RWPE1 (cell line): ENCODE results near the gene PRKRIP1.

ENCODE experiments used
- CTCF ChIA-PET: fragments of 350-600 bp; sonication (Branson Sonifier 250); formaldehyde crosslinking; extraction: SDS; loops from one replicate; lab custom pipeline; 2021; lab: Yijun Ruan, JAX
- POLR2A ChIA-PET: fragments of 400-600 bp; formaldehyde crosslinking; extraction: SDS; loops from one replicate; lab custom pipeline; 2020; ENCODE audit warnings: antibody characterized with exemption; ENCODE audit not compliant: low non-redundant PET; lab: Yijun Ruan, JAX
- DNase-seq: peaks from one replicate; pipeline ENCODE4 v3.0.0; 2012; ENCODE audit warnings: low spot score
- H3K27ac ChIP-seq: fragments of 450-650 bp; 2 replicates; pipeline ENCODE4 v1.5.1; 2017
- CTCF ChIP-seq: fragments of 450-650 bp; conservative IDR thresholded peaks from 2 replicates; pipeline ENCODE4 v1.5.1; 2017; ENCODE audit warnings: low read depth, mild to moderate bottlenecking

The PRKRIP1 gene

GRCh38 chr7:102387064-102387463 lies 9.1 kb upstream of the PRKRIP1 start:
- POLR2A ChIA-PET = no interaction called here
- TF ChIP-seq CTCF = no peak
- no peak overlapping the region for H3K27ac ChIP-seq
- DNase-seq = no peak
- CTCF ChIA-PET = no interaction called here

GRCh38 chr7:102389810-102390209 lies 6.4 kb upstream of the PRKRIP1 start:
- DNase-seq = no peak
- no peak for TF ChIP-seq CTCF
- POLR2A ChIA-PET = no interaction called here
- H3K27ac ChIP-seq = no peak overlapping the region
- CTCF ChIA-PET = interaction anchor here (0.7 to 1.6 kb wide), 5 partner anchors 15 to 113 kb away, joined by 3 to 7 read pairs (median 4); no protein-coding TSS in a partner anchor

DNA sequence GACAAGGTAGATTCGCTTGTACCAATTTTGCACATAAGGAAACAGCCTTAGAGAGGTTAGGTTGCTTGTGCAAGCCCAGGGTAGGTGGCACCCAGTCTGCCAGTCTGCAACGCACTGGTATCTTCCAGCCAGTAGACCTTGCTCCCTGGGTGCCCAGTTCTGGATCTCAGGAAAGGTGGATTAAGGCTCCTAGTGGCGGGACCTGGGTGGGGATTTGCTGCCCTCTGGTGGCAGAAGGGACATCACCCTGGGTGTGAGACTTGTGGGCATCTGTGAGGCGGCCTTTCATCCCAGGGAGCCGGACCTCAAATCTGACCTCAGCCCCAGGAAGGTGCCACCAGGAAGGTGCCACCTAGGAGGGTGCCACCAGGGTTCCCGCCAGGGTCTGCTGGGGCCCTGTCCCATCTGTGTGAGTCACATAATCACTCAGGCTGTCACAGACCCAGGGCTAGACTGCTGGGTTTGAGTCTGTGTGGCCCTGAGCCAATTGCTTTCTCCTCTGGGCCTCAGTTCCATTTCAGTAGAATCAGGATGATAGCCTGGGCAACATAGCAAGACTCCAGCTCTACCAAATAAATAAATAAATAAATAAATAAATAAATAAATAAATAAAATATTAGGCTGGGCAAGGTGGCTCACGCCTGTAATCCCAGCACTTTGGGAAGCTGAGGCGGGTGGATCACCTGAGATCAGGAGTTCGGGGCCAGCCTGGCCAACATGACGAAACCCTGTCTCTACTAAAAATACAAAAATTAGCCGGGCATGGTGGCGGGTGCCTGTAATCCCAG lies 5.3 kb upstream of the PRKRIP1 start:
- 0 out of 2 replicates have a peak overlapping the region, but pooled peaks have one; percentile 4 for H3K27ac ChIP-seq
- DNase-seq = peak; percentile 82
- CTCF ChIA-PET = interaction anchor here (0.6 to 1.6 kb wide), 6 partner anchors 19 to 113 kb away, joined by 3 to 7 read pairs (median 4); partner anchors contain the start of gene SH2B2
- TF ChIP-seq CTCF = peak; percentile 96
- POLR2A ChIA-PET = no interaction called here

- POLR2A ChIA-PET = no interaction called here
- CTCF ChIA-PET = interaction anchor here (1.6 kb wide), 1 partner anchor 113 kb away, joined by 7 read pairs; no protein-coding TSS in a partner anchor
- DNase-seq = no peak
Measured at GRCh38 chr7:102392330-102392729, 3.8 kb upstream of the PRKRIP1 start.

DNA sequence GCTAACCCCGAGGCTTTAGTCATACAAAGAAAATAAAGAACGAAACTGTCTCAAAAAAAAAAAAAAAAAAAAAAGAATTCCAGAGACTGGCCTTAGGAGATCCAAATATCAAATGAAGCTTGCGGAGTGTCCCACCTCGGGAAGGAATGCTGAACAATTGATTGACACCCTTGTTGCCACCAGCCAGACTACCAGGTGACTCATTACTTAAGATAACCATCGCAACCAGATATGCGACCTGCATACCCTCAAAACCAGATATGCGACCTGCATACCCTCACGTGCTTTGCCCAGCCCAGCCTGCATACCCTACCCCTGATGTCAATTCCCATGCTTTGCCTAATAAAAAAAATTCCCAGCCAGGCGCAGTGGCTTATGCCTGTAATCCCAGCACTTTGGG lies 2.7 kb upstream of the PRKRIP1 start:
- ChIA-PET POLR2A (interaction anchor here (0.6 kb wide), 1 partner anchor 85 kb away, joined by 3 read pairs; no protein-coding TSS in a partner anchor), CTCF (interaction anchor here (0.9 to 1.0 kb wide), 2 partner anchors 14 to 105 kb away, joined by 3 read pairs; no protein-coding TSS in a partner anchor)
- TF ChIP-seq CTCF = no peak
- peak overlapping the region; percentile 15 for H3K27ac ChIP-seq
- DNase-seq = no peak

More at GRCh38 chr7:102392330-102392729, 3.8 kb upstream of the PRKRIP1 start:
- TF ChIP-seq CTCF = no peak
- no peak overlapping the region for H3K27ac ChIP-seq

DNA sequence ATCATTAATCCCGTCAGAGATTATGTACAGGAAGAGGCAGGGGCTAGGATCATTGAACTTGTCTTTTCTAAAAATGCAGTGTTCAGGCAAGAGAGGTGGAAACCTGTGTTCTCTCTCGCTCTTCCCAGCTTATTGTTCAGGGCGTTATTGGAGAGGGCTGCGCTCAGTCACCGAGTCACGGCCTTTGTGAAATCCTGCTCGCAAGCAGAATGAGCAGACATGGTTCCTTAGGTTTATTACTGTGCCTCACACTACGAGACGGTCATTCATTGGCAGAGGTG lies 631 bp upstream of the PRKRIP1 start:
- ChIA-PET POLR2A (interaction anchor here (0.6 kb wide), 1 partner anchor 126 kb away, joined by 3 read pairs; no protein-coding TSS in a partner anchor), CTCF (interaction anchor here (0.5 to 1.3 kb wide), 2 partner anchors 9 to 10 kb away, joined by 4 read pairs; no protein-coding TSS in a partner anchor)
- no peak for DNase-seq
- H3K27ac ChIP-seq = peak overlapping the region; percentile 82
- TF ChIP-seq CTCF = no peak
